IPS-18c (cell line): ENCODE results near the gene MRPS34.

Source experiments
- H3K4me3 ChIP-seq: 2 replicates; pipeline ENCODE4 v1.7.0; 2013; ENCODE audit warnings: low read depth, mild to moderate bottlenecking, low read length, moderate library complexity; ENCODE audit not compliant: insufficient read depth
- H3K9me3 ChIP-seq: one replicate; pipeline ENCODE4 v1.6.1; 2013; ENCODE audit warnings: mild to moderate bottlenecking, low read length, moderate library complexity; ENCODE audit not compliant: control insufficient read depth, insufficient read depth

MRPS34 gene

DNA sequence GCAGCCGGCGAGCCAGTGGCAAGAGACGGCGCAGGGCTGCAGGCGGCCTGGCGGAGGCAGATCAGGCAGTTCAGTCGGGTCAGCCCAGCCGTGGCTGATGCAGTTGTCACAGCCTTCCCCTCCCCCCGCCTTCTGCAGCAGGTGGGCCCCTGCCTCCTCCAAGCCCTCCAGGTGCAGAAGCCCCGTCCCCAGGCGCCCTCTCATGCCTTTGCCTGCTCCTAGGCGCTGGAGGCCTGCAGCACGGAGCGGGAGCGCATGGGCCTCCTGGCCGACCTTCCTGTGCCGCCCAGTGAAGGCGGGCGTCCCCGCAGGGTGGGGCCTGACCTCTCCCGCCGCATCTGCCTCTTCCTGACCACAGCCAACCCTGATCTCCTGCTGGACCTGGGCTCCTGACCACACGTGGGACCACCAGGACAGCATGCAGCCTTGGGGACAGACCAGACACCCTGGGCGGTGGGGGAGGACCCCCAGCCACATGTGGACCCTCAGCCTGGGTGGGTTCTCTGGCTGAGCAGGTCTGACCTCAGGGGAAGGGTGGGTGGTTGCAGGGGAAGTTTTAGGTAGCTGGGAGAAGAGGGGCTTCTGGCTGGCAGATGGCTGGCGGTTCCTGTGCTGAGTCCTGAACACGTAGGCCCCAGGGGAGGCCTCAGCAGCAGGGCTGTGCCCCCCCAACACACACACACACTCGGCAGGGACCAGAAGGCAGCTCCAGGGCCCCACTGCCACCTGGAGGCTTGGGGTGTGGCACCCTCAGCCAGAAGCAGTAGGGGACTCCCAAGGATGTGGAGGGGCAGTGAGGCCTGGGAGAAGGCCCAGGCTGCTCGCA lies 3.1 kb upstream of the MRPS34 start:
- H3K4me3 ChIP-seq, result no peak overlapping the region
- H3K9me3 ChIP-seq, result no peaks in the 10 kb centered on the region

- Histone ChIP-seq H3K4me3 (no peak overlapping the region), H3K9me3 (no peaks in the 10 kb centered on the region)
Measured at GRCh38 chr16:1775006-1775845, 2.3 kb upstream of the MRPS34 start.

- Histone ChIP-seq H3K4me3 (peak overlapping the region; percentile 98; the same call in 1 of the 2 replicates), H3K9me3 (no peaks in the 10 kb centered on the region)
Measured at GRCh38 chr16:1774448-1774780, 1.5 kb upstream of the MRPS34 start.

GRCh38 chr16:1773703-1774447 lies 941 bp upstream of the MRPS34 start:
- H3K9me3 ChIP-seq, result no peaks in the 10 kb centered on the region

DNA sequence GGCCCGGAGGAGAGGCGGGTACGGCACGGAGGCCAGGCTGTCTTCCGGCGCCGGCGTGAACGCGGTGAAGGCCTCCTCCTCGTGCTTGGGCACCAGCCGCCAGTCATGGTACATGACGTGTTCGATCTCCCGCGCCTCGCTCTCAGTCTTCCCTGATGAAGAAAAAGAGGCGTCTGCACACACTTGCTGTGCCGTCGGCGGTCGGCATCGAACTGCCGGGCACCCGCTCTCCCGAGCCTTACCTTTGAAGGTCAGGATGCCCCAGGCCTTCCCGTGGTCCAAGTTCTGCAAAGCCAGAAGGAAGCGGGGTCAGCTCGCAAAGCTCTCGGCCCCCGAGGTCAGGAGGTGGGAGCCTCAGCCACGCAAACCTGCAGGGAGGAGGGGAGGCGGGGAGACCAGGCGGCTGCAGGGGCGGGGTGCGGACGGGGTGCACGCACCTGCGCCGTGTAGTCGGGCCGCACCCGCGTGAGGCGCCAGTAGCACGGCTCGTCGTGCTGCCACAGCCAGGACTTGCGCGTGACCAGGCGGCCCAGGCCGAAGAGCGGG lies 499 bp downstream of the MRPS34 start, which contains the start of gene EME2:
Gene EME2, plus strand, starts transcription at position 449 of the 546 bp plus-strand sequence. CDS start 418 bp downstream, outside the sequence.
- H3K9me3 ChIP-seq, result no peaks in the 10 kb centered on the region

More at GRCh38 chr16:1773703-1774447, 941 bp upstream of the MRPS34 start:
- H3K4me3 ChIP-seq, result peak overlapping the region; percentile 98

GRCh38 chr16:1771864-1772361 lies 1.0 kb downstream of the MRPS34 start:
- Histone ChIP-seq H3K4me3 (peak overlapping the region; percentile 98), H3K9me3 (no peaks in the 10 kb centered on the region)

More for the DNA sequence above, 499 bp downstream of the MRPS34 start, which contains the start of gene EME2:
- peak within 1 kb of the TSS; percentile 98 for H3K4me3 ChIP-seq

DNA sequence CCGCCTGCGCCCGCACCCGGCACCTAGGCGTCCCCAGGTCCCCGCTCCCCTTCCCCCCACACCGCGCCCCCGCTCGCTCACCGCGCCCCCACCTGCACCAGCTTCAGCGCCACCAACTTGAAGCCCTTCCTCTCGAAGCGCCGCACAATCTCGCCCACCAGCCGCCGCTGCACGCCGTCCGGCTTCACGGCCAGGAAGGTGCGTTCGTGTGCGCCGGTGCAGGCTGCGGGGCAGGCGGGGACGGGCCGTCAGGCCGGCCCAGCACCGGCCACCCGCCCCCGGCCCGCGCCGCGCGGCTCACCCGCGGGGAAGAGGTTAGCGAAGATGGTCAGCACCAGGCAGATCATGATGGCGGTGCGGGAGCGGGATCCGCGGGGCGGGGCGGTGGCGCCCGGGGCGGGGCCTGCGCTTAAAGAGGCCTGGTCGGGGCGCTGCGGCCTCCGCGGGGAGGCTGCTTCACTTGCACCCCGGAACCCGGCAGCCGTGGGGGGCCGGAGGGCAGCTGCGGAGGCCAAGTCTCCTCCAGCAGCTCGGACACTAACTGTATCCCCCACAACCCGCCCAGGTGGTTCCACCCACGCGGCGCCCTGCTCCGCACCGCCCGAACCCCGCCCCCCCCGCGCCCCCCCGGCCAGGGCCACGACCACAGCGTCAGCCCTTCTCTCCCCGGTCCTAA lies 1.6 kb downstream of the MRPS34 start, which contains the start of gene NME3:
Gene NME3, minus strand, starts transcription at position 356 of the 676 bp plus-strand sequence. Its CDS starts 9 bp downstream, at position 347.
- Histone ChIP-seq H3K9me3 (no peaks in the 10 kb centered on the region), H3K4me3 (peak within 1 kb of the TSS; percentile 98)

GRCh38 chr16:1770328-1771187 lies 2.4 kb downstream of the MRPS34 start:
- Histone ChIP-seq H3K9me3 (no peaks in the 10 kb centered on the region), H3K4me3 (peak overlapping the region; percentile 98)

GRCh38 chr16:1769402-1770300 lies 3.3 kb downstream of the MRPS34 start:
- Histone ChIP-seq H3K9me3 (no peaks in the 10 kb centered on the region), H3K4me3 (peak overlapping the region; percentile 98)

DNA sequence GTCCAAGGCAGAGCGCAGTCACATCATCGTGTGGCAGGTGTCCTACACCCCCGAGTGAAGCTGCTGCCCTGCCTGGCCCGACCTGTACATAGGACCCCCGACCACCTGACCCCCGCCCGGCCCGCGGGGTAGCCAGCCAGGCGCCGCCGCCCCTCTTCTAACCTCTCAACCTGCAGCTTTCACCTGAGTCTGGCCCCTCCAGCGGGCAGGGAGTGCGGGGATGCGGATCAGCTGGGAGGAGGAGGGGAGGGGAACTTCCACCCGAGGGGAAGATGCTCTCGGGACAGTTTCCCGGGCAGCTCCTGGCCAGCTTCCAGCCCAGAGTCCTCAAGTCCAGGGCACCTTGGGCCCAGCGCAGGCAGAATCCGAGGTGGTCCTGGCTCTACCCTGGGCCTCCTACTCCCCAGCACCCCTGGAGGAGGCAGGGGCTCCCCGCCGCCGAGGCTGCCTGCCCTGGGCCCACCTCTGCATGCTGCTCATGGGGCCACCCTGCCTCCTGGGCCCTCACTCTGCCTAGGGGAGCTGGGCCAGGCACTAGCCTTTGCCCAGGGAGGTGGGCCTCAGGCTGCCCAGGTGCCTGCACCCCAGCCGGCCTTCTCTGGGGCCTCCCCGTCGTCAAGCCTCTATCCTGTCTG lies 4.0 kb downstream of the MRPS34 start:
- Histone ChIP-seq H3K9me3 (peaks cover 2% of the 10 kb centered on the region), H3K4me3 (no peak overlapping the region)

- H3K9me3 ChIP-seq, result peaks cover 2% of the 10 kb centered on the region
- H3K4me3 ChIP-seq, result no peak overlapping the region
Measured at GRCh38 chr16:1768061-1768766, 4.7 kb downstream of the MRPS34 start.

DNA sequence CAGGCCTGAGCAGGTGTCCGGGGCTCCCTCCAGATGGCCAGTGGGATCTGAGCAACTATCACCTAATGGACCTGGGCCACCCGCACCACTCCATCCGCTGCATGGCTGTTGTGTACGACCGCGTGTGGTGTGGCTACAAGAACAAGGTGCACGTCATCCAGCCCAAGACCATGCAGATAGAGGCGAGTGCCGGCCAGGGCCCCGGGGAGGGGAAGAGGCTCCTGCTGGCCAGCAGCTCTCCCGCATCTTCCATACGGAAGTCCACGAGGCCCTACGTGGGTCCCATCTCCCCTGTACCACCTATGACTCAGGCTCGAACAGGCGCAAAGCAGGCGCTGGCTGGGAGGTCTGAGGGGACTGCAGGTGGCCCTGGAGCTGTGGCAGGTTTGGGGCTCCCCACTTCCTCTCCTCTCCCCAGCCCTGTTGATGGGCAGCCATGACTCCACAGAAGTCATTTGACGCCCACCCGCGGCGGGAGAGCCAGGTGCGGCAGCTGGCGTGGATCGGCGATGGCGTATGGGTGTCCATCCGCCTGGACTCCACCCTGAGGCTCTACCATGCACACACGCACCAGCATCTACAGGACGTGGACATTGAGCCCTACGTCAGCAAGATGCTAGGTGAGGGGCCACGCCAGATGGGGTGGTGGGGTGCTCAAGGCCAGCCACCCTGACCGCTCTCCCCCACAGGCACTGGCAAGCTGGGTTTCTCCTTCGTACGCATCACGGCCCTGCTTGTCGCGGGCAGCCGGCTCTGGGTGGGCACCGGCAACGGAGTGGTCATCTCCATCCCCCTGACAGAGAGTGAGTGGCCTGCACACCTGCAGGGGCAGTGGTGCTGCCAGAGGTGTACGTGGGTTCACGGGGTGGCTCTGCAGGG lies 5.6 kb downstream of the MRPS34 start:
- Histone ChIP-seq H3K9me3 (peaks cover 2% of the 10 kb centered on the region), H3K4me3 (no peak overlapping the region)

- no peak overlapping the region for H3K4me3 ChIP-seq
- H3K9me3 ChIP-seq, result peaks cover 2% of the 10 kb centered on the region
Measured at GRCh38 chr16:1766701-1767100, 6.2 kb downstream of the MRPS34 start.
